HPDE6-E6E7 (cell line): Measurements from ENCODE around the gene SUOX.
"Not testable (repeated sequence)": the region's sequence is repeated elsewhere in the genome, so short reads cannot be mapped to it uniquely, and the experiment has no call there.

Experiments used
- DNase-seq: peaks from one replicate; pipeline ENCODE4 v3.0.0; 2011; ENCODE audit warnings: missing footprints; ENCODE audit errors: extremely low spot score

SUOX gene

DNA sequence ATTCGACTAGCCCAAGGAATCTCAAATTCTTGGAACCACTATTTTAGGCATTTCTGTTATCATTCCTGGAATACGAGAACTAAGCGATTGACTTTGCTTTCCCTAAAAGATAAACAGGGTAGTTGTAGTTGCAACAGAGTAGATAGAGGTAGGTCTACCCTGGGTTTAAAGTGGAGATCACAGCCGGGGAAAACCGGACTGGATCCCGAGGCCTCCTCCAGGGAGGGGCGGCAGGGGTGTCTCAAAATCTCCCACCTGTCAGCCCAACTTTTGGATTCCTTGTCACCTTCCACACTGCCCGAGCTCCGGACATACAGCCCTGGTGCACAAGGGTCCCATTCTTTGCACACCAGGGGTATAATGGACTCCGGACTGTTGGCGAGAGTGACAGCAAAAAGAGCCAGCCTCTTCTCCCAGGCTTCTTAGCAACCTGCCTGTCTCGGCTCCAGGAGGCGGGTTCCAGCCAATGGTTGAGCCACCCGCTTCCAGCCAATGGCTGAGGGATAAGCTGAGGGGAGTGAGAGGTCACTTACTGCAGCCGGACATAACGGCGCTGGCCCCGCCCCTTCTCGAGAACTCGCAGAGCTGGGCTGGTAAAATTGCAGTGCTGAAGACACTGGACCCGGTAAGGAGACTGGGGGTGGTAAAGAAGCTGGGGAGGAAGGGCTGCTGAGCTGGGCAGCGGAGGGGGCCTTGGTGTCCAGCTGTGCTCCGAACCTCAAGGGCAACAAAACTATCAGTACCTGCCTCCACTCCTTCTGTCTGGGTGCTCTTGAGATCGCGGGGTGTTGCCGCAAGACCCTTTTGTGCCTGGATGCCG, at the start of gene SUOX:
TSS of gene SUOX (plus strand) at position 562 of the 820 bp plus-strand sequence. CDS start 4,946 bp downstream, outside the sequence.
- peak; percentile 99 for DNase-seq

DNA sequence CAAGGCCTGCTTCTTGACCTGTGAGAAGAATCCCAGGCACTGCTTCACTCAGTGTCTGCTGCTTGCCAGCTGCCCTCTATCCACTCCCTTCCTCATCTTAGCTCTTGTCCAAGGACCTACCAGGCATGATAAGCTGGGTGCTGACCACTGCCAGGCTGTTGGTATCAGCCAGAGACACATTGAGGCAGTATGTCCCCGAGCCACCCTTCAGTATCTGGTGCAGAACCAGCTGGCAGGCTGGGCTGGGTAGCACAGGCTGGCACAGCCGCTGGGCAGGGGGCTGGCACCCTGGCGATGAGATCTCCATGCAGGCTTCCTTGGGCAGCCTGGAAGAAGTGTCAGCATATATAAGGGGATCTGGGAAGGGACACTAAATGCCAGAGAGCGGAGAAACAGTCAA, 41.7 kb upstream of the SUOX start:
- DNase-seq, result no peak

DNA sequence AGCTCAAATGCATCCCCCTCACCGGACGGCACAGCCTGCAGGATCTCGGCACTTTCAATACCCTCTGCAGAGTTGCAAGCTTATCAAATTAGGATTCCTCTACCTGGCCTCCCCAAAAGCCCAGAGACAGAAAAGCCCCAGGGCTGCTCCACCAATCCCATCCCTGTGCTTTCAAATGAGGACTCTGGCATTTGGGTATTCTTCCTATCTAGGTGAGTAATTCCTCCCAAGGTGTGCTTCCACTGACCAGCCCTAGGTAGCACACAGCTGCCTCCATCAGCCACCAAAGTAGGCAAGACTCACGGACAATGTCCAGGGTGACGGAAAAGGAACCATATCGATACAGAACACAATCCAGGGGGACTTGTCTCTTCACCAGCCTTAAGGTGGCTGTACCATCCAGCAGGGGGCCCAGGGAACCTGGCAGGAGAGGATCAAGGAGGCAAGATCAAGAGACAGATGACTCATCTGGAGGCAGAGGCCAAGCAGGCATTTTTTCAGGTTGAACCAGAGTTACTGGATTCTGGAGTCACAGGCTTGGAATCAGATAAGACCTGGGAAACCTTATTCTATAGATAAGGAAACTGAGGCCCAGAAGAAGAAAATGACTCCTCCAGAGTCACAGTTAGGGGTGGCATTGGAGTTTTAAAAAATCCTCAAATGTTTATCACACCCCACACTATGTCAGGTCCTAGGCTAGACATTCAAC, 41.1 kb upstream of the SUOX start:
- DNase-seq, result peak; percentile 94

DNA sequence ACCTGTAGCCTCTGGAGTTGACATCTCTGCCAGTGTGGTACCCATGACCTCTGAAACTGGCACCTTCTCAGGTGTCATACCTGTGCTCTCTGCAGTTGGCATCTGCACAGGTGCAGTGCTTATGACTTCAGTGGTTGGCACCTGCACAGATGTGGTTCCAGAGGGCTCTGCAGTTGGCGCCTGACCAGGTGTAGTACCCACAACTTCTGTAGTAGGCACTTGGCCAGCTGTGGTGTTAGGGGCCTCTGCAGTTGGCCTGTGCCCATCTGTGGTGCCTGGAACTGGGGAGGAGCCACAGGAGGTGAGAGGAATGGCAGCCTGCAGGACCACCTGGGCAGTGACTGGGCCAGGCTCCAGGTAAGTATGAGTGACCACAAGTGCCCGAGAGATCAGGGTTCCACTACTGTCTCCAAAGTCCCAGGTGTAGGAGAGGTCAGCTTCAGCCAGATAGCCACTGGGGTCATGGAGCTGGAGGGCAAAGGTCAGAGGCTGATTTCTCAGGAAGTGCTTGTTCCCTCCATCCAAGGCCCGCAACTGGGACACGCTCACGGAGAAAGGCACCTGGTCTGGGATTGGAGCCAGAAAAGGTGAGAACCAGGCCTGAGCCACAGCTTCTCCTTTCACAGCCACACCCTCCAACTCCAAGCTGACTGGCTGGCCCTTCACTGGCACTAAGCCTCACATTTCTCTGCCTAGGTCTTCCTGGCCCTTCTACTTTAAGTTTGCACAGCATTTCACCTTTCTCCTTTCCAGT, 39.8 kb upstream of the SUOX start:
- no peak for DNase-seq

DNA sequence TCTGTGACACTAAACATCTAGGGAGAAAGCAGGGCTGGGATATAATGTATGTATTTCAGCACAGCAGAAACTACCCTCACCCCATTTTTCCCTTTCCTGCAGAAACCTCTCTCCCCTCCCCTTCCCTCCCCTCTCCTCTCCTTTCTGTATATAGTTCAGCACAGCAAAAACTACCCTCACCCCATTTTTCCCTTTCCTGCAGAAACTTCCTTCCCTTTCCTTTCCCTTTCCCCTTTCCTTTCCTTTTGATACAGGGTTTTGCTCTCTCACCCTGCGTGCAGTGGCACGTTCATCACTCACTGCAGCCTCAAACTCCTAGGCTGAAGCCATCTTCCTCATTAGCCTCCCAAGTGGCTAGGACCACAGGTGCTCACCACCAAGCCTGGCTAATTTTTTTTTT, 33.3 kb upstream of the SUOX start:
- DNase-seq, result no peak

DNA sequence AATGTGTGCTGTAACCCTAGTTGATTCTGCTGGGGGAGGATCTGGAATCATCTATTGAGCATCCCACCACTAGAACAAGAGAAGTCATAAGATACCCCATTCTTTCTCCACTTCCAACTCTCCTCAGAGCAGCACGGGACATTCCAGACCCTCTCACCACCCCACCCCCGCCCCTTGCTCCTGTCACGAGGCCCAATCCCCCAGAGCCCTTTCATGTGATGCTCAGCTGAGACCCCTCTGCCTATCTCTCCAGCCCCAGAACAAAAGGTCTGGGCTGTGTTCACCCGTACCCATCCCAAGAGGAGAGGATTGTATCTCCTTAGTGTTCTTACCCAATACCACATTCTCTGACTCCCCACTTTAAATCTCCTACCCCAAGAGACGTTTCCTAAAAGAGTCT, 31.8 kb upstream of the SUOX start:
- no peak for DNase-seq

DNA sequence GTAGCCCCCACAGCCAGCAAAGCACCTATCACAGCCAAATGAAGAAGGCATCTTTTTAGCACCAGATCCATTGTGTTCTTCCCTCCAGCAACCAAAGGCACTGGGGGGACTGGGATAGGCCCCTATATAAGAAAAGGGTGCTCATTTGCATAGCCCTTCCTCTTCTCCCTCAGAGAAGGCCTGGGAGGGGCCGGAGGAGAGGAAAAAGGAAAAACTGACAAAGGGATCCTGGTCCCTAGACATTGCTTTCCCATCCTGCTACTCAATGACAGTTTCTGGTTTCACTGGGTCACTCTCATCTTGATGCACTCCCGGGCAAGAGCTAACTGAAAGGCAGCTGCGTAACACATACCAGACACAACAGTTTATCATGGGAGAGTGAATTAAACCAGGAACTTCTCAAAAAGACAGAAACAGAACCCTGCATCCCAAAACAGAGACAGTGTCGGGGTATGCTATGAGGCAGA, 31.1 kb upstream of the SUOX start, which contains the start of gene PMEL:
TSS of gene PMEL (minus strand) at position 102 of the 467 bp plus-strand sequence. CDS start at position 71, 31 bp downstream.
- no peak for DNase-seq

DNA sequence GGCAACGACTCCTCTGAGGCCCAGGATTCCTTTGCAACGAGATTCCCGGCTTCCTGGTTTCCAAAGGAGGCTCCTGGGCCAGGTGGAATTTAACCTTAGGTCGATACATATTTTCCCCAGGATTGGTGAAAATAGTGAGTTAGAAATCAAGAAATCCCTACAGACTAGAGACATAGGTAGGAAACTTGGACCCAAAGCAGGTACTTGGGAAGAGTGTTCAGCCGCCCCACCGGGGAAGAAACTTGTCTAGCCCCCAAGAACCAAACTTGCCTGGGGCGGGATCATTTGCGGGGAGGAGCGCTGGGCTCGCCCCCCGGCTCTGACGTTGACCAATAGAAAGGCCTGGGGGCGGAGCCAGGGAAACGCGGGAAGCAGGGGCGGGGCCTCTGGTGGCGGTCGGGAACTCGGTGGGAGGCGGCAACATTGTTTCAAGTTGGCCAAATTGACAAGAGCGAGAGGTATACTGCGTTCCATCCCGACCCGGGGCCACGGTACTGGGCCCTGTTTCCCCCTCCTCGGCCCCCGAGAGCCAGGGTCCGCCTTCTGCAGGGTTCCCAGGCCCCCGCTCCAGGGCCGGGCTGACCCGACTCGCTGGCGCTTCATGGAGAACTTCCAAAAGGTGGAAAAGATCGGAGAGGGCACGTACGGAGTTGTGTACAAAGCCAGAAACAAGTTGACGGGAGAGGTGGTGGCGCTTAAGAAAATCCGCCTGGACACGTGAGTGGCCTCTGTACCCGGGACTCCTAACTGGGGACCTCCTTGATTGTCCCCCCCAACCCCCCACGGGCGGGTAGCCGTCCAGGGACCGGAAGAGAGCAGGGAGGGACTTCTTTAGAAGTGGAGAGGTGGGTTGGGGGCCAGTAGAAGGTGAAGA, 30.4 kb upstream of the SUOX start, which contains the start of gene CDK2:
TSS of gene CDK2 (plus strand) at position 423 of the 874 bp plus-strand sequence. CDS start at position 602, 179 bp downstream.
- DNase-seq, result peak; percentile 84

DNA sequence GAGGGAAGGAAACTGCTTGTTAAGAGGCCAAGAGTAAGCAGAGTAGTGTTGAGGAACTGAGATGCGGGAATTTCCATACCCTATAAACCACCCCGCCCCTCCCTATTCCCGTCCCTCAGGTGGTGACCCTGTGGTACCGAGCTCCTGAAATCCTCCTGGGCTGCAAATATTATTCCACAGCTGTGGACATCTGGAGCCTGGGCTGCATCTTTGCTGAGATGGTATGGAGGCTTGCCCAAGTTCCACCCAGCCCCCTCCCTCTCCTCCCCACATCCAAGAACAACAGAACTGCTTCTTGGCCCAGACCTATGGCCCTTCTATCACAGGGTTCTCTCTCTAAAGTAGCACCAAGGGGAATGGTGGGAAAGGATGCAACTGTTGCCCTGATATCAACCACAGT, 27.7 kb upstream of the SUOX start:
- no peak for DNase-seq

DNA sequence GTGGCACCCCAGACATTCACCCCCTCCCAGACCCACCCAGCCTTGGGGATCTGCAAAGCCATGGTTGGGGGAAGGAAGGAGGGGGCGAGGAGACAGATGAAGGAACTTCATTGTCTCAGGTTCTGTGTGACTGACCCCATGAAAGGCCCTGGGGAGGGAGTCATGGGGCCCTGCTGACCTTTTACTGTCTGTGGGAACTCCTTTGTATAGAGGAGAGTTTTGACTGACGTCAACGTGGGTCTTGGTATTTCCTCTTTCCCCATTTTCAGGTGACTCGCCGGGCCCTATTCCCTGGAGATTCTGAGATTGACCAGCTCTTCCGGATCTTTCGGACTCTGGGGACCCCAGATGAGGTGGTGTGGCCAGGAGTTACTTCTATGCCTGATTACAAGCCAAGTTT, 26.3 kb upstream of the SUOX start:
- DNase-seq, result no peak

DNA sequence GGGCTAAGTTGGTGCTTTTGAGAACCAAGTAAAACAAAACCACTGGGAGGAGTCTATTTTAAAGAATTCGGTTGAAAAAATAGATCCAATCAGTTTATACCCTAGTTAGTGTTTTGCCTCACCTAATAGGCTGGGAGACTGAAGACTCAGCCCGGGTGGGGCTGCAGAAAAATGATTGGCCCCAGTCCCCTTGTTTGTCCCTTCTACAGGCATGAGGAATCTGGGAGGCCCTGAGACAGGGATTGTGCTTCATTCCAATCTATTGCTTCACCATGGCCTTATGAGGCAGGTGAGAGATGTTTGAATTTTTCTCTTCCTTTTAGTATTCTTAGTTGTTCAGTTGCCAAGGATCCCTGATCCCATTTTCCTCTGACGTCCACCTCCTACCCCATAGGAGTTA, 25.0 kb upstream of the SUOX start:
- no peak for DNase-seq

DNA sequence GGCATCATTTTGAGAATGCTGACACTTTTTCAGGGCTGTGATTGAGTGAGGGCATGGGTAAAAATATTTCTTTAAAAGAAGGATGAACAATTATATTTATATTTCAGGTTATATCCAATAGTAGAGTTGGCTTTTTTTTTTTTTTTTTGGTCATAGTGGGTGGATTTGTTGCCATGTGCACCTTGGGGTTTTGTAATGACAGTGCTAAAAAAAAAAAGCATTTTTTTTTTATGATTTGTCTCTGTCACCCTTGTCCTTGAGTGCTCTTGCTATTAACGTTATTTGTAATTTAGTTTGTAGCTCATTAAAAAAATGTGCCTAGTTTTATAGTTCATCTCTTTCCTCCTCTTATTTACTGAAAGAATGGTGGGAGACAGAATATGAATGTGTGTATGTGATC, 24.6 kb upstream of the SUOX start:
- no peak for DNase-seq

DNA sequence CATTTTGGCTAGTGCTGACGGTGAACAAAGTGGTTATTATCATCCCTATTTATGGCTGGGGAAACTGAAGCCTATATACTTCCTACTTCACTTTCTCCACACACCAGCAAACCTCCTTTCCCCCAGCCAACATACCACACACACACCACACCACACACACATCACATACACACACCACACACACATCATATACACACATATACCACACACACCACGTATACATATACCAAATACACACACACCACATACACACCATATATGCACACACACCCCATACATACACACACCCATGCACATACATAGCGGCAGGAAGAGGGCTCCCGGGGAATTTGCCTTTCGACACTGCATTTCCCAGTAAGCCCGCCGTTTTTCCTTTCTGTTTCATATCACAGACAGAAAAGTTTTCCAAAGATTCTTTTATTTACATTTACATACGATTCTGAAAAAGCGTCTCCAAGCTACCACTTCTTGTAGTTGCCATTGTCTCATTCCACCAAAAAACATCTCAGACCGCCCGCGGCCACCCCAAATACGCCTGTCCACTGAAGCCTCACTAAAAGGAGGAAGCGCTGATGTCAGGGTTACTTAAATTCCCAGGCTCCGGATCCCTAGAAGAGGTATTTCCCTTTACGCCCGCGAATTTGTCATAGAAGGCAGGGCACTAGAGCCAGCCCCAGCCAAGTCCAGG, 24.0 kb upstream of the SUOX start:
- DNase-seq, result no peak

DNA sequence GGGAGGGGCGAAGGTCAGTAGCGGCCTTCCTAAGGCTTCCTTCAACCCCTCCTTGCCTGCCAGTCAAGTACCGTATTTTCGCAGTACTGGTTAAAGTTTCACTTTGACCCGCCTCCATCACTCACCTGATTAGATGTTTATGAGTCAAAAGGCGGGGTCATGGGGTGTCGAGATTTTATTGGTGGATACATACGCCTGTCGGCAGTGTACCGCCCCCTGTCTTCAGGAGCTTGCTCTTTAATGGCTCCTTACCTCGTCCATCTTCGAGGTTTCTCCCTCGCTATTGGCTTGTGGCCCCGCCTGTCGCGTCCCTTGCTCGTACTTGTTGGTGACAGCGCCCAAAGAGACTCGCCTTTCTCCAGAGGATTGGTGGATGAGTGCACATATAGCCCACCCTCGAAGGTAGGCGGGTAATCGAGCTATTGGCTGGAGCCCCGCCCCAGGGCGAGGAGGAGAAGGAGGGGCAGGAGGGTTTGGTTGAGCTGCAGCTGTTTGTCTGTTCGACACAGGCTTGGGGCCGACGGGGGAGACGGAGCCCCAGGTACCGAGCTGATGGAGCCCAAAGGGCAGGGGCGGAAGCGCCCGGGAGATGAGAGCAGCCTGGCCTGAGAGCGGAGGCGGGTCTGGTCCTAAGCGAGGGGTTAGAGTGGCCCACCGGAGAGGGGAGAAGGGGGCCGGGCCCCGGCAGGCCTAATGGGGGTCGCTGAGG, 23.3 kb upstream of the SUOX start, which contains the start of gene RAB5B:
TSS of gene RAB5B (plus strand) at position 480 of the 709 bp plus-strand sequence. CDS start 12,883 bp downstream, outside the sequence.
- DNase-seq, result peak; percentile 97

DNA sequence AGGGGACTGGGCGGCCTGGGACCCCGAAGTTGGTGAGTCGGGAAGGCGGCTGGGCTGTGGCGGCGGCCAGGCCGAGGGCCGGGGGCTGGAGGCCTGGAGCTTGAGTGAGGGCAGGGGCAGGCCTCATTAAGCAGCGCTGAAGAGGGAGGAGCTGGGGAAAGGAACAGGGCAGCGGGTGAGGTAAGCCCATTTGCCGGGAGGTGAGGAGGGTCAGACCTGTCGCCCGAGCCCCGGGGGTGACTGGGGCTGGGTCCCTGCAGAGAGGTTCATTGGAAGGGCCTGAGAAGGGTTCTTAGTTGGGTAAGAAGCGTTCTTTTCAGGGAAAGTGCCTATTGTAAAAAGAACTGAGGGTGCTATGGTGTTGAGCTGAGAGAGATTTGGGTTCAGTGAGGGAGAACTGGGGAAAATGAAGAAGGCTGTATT, 22.8 kb upstream of the SUOX start:
- DNase-seq, result no peak

DNA sequence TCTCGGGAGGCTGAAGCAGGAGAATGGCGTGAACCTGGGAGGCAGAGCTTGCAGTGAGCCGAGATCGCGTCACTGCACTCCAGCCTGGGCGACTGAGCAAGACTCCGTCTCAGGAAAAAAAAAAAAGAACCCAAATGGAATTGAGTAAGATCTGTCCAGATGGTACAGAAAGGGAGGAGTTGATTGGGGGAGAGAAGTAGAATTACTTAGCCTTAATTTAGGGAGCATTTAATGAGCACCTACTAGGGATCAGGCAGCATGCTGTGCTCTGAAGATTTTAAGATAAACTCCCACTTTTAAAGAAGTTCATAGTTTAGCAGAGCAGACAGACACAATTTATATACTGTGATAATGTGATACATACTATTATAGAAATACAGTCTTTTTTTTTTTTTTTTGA, 18.7 kb upstream of the SUOX start:
- DNase-seq, result no peak

DNA sequence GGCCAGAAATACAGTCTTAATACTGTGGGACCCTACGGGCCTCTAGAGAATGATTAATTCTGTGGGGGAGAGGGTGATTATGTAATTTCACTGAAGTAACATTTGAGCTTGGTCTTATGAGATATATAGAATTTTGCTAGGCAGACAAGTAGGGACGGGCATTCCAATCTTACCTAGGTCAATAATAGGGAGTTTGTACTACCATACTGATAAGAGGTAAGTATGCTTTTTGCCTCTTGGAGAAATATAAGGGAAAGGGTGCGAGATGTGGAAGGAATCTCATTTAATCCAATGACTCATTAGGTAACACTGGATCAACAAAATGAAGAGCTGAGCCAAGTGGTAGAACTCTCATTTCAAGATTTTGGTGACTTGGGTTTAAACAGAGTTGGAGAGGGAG, 18.0 kb upstream of the SUOX start:
- no peak for DNase-seq

DNA sequence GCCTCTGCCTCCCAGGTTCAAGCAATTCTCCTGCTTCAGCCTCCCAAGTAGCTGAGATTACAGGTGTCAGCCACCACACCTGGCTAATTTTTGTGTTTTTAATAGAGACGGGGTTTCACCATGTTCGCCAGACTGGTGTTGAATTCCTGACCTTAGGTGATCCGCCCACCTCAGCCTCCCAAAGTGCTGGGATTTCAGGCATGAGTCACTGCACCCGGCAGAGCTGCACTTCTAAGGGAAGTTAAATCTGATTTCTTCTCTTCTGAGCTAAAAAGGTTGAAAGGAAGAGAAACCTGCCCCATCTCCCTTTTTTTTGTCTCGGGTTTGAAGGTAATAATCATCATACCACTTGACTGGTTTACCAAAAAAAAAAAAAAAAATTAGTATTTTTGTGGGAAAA, 15.2 kb upstream of the SUOX start:
- not testable (repeated sequence) for DNase-seq

DNA sequence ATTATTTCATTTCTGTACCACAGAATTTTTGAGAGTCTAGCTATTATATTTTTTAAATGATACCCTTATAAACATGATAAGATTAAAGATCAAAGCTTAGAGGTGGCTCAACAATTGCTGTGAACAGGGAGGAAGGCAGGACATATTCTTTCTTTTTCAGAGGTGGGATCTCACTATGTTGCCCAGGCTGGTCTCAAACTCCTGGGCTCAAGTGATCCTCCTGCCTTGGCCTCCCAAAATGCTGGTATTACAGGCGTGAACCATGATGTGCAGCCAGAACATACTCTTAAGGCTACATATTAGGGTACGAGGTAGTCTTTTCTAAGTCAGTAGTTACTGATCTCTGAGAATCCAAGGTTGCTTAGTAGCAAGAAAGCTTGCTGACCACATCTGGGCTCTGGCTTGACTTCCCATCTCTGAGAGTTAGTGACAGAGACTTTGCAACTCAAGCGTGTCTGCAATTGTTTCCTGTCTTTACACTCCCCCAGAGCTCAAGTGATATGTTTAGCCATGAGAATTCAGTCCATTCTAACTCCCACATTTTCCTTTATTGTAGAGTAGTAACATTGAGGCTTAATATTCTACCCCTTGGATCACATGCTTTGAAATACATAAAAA, 14.6 kb upstream of the SUOX start:
- DNase-seq, result no peak
